ENCODE data around the gene CYBA. TPM values are rescaled to one million over a fixed set of nuclear protein-coding genes. Genes with fewer than 3 reads are reported as not detected.

CYBA gene
- total and polyA plus RNA-seq, 10 of the 15 experiments (the other 5 are each of a cell fraction or from before 2014, with no cell fraction given) = 0.55 to 598 (median 258) TPM

- RAD21 ChIA-PET (ENCODE audit: unreplicated experiment) = no interaction called here
- H3K4me1 ChIP-seq (ENCODE audit: control insufficient read depth, insufficient read depth, low read length) = peaks cover 11% of the 10 kb centered on the region
These were observed 3.7 kb upstream of the CYBA start for GRCh38 chr16:88654363-88655052.

More at GRCh38 chr16:88654363-88655052, 3.7 kb upstream of the CYBA start:
- ATAC-seq (no peak), FAIRE-seq (no peak), DNase-seq (ENCODE audit: low read depth, low spot score) (no peak)
- ChIA-PET CTCF (no interaction called here), POLR2A (no interaction called here), SMC1A (ENCODE audit: uncharacterized antibody, unreplicated experiment) (no interaction called here)
- intact Hi-C loops (cut with micrococcal nuclease; ENCODE audit: unreplicated experiment) (loop anchor here (5.0 kb wide), 1 partner anchor 158 kb away; the partner anchor contains the start of gene APRT), in situ Hi-C loops (cut with MboI) (no loop called here)
- Histone ChIP-seq H4K20me1 (ENCODE audit: control insufficient read depth, insufficient read depth) (no peaks in the 10 kb centered on the region; the same call in 1 of the 2 replicates), H3K9me3 (replicated peaks; ENCODE audit: control insufficient read depth, insufficient read depth, low read length) (no peaks in the 10 kb centered on the region), H3K79me2 (ENCODE audit: control insufficient read depth, insufficient read depth, low read length) (peaks cover 28% of the 10 kb centered on the region), H3K27ac (ENCODE audit: control insufficient read depth, insufficient read depth) (no peak overlapping the region), H3K27me3 (replicated peaks in 1 of 2; ENCODE audit: control insufficient read depth in 2 of 2, insufficient read depth in 2 of 2, low read length in 1 of 2) (no peaks in the 10 kb centered on the region), H2AFZ (ENCODE audit: control insufficient read depth, low read depth, low read length) (no peak overlapping the region), H3K36me3 (ENCODE audit: control insufficient read depth in 2 of 2, insufficient read depth in 2 of 2, low read length in 1 of 2) (peaks cover 6 to 19% of the 10 kb centered on the region in 2 experiments), H3K4me3 (no peak overlapping the region), H3K4me2 (ENCODE audit: control insufficient read depth, insufficient read depth) (no peak overlapping the region), H3K9ac (ENCODE audit: control insufficient read depth, insufficient read depth, low read length) (no peak overlapping the region)
- no TSS peak for BruUV-seq (replicated peaks)
- no peak for TF ChIP-seq HSF1 (IDR thresholded peaks at IDR 0.05; ENCODE audit: low read depth, low read length)
- 91% methylated on average over 27 of the region's 28 CpGs for whole genome bisulfite sequencing (ENCODE audit: insufficient coverage, insufficient replicate concordance, low lambda C conversion rate, missing lambda C conversion rate)

All from GM12878 (cell line).